B cell (primary cell): ENCODE measurements around the gene CNFN. TPM values are rescaled to one million over a fixed set of nuclear protein-coding genes. Genes with fewer than 3 reads are reported as not detected.

ENCODE experiments used
- ATAC-seq: fragments of 200-7000 bp; cut with Tn5 transposase; one replicate; pipeline ENCODE4 v1.10.0; 2021; ENCODE audit warnings: low read depth, mild to moderate bottlenecking, moderate number of reproducible peaks, moderate library complexity
- CTCF ChIA-PET: fragments of 350-600 bp; sonication (Branson Sonifier 250); formaldehyde crosslinking; loops from one replicate; lab custom pipeline; 2021; ENCODE audit warnings: antibody characterized with exemption, inconsistent platforms; lab: Charles Lee
- POLR2A ChIA-PET: fragments of 350-600 bp; sonication (Branson Sonifier 250); formaldehyde crosslinking; loops from one replicate; lab custom pipeline; 2021; ENCODE audit warnings: antibody characterized with exemption; lab: Charles Lee
- DNase-seq: peaks from one replicate; pipeline ENCODE4 v3.0.0; 2013
- H2AFZ ChIP-seq: 2 replicates; pipeline ENCODE4 v1.6.1; 2012; ENCODE audit warnings: mild to moderate bottlenecking, low read depth, low read length; ENCODE audit not compliant: insufficient read depth, poor library complexity, severe bottlenecking
- H3K27ac ChIP-seq, 2 donors: 1 replicate in 1 of 2; 2 replicates in 1 of 2; pipeline ENCODE4 v1.5.1; 2012 to 2013; ENCODE audit warnings: low read length in 2 of 2, mild to moderate bottlenecking in 2 of 2, moderate library complexity in 1 of 2
- H3K27me3 ChIP-seq, 4 experiments: fragments of 200-600 bp in 1 of 4; sonication (generic) in 1 of 4; replicated peaks in 1 of 4; 1 replicate in 2 of 4; 2 replicates in 2 of 4; pipeline versions ENCODE4 v1.6.1 to v1.7.0; 2013 to 2016; ENCODE audit warnings: low read length in 3 of 4, mild to moderate bottlenecking in 2 of 4, mixed read lengths in 1 of 4, moderate library complexity in 1 of 4; ENCODE audit not compliant: insufficient read depth in 4 of 4, control insufficient read depth in 3 of 4; ENCODE audit errors: control extremely low read depth in 1 of 4
- H3K36me3 ChIP-seq, 2 experiments: replicated peaks in 1 of 2; 1 replicate in 1 of 2; 2 replicates in 1 of 2; pipeline versions ENCODE4 v1.6.1 to v1.7.1; 2013; ENCODE audit warnings: low read length in 1 of 2; ENCODE audit not compliant: insufficient read depth in 2 of 2, control insufficient read depth in 1 of 2; ENCODE audit errors: control extremely low read depth in 1 of 2, extremely low read depth in 1 of 2
- H3K4me1 ChIP-seq, 2 donors: fragments of 200-600 bp in 1 of 2; sonication (generic) in 1 of 2; 1 replicate in 1 of 2; 2 replicates in 1 of 2; pipeline versions ENCODE4 v1.5.1 to v1.6.1; 2013 to 2017; ENCODE audit warnings: low read length in 2 of 2; ENCODE audit not compliant: control insufficient read depth in 2 of 2, insufficient read depth in 2 of 2
- H3K4me2 ChIP-seq: replicated peaks from 2 replicates; pipeline ENCODE3; 2012; ENCODE audit warnings: mild to moderate bottlenecking, low read depth, low read length; ENCODE audit not compliant: poor library complexity, severe bottlenecking
- H3K4me3 ChIP-seq, 5 experiments: fragments of 200-600 bp in 1 of 5; sonication (generic) in 1 of 5; 1 replicate in 3 of 5; 2 replicates in 2 of 5; pipeline versions ENCODE4 v1.5.1 to v1.7.0; 2011 to 2016; ENCODE audit warnings: low read length in 4 of 5, mild to moderate bottlenecking in 4 of 5, low read depth in 2 of 5, control low read depth in 1 of 5, moderate library complexity in 1 of 5; ENCODE audit not compliant: insufficient read depth in 1 of 5; ENCODE audit errors: control extremely low read depth in 1 of 5, extremely low read depth in 1 of 5
- H3K79me2 ChIP-seq: fragments of 200-600 bp; sonication (generic); one replicate; pipeline ENCODE4 v1.6.0; 2016; ENCODE audit warnings: low read length; ENCODE audit not compliant: control insufficient read depth, insufficient read depth
- H3K9ac ChIP-seq: fragments of 200-600 bp; sonication (generic); 2 replicates; pipeline ENCODE4 v1.6.1; 2017; ENCODE audit warnings: mild to moderate bottlenecking, low read length, moderate library complexity
- H3K9me3 ChIP-seq, 3 donors: one replicate each; pipeline versions ENCODE4 v1.6.1 to v1.7.1; 2013; ENCODE audit warnings: low read length in 2 of 3; ENCODE audit not compliant: control insufficient read depth in 2 of 3, insufficient read depth in 1 of 3; ENCODE audit errors: control extremely low read depth in 1 of 3
- H4K20me1 ChIP-seq: 2 replicates; pipeline ENCODE4 v1.6.0; 2012; ENCODE audit warnings: mild to moderate bottlenecking, low read length; ENCODE audit not compliant: insufficient read depth, control insufficient read depth, poor library complexity, severe bottlenecking
- H3K27ac Mint-ChIP-seq: one replicate; pipeline ENCODE4 v1.8.0; 2021; ENCODE audit warnings: mixed read lengths
- H3K27me3 Mint-ChIP-seq: one replicate; pipeline ENCODE4 v1.8.0; 2021; ENCODE audit warnings: mixed read lengths
- H3K4me1 Mint-ChIP-seq: one replicate; pipeline ENCODE4 v1.8.0; 2021; ENCODE audit warnings: mixed read lengths
- H3K4me3 Mint-ChIP-seq: one replicate; pipeline ENCODE4 v1.8.0; 2021; ENCODE audit warnings: mixed read lengths
- H3K9me3 Mint-ChIP-seq: one replicate; pipeline ENCODE4 v1.8.0; 2022; ENCODE audit warnings: mixed read lengths; ENCODE audit not compliant: insufficient read depth
- EZH2 ChIP-seq: IDR thresholded peaks from 2 replicates; pipeline ENCODE4 v1.6.1; 2012; ENCODE audit warnings: borderline replicate concordance, low read depth, mild to moderate bottlenecking, moderate library complexity, low read length; ENCODE audit not compliant: insufficient read depth, poor library complexity, severe bottlenecking
- WGBS: methylation state at CpG from one replicate; pipeline ENCODE4 v1.1.5; 2013; ENCODE audit warnings: missing lambda C conversion rate; ENCODE audit not compliant: insufficient coverage; 5-methylcytosine and 5-hydroxymethylcytosine counted together
- intact Hi-C: fragments of 100-400 bp; cut with micrococcal nuclease; formaldehyde crosslinking; loops from one replicate; pipeline ENCODE4 v1.10.0; 2022
- polyA plus RNA-seq: library from polyadenylated mRNA; depleted of rRNA; stranded (reverse); fragments of >200 nt; gene quantifications from 2 replicates; pipeline ENCODE4 v1.2.3, GENCODE V29; 2012
- total RNA-seq, 2 donors: library from RNA; stranded (reverse); fragments of 120-200 nt in 1 of 2; gene quantifications; 1 replicate in 1 of 2; 2 replicates in 1 of 2; pipeline versions ENCODE4 v1.2.3 to v1.2.4, GENCODE V29; 2013 to 2022
- TF ChIP-seq, protein P1 (sequence below): fragments of 200-600 bp; IDR thresholded peaks from one replicate; pipeline ENCODE4 v1.8.0; 2022; ENCODE audit warnings: antibody characterized with exemption, mild to moderate bottlenecking

Gene CNFN
- total and polyA plus RNA-seq, 2 donors (not counting 1 experiment from before 2014, with no cell fraction given): 4.1 to 23.2 TPM

- peaks cover 47% of the 10 kb centered on the region for H3K4me1 Mint-ChIP-seq
These were observed 27.1 kb downstream of the CNFN start for GRCh38 chr19:42362891-42363440.

GRCh38 chr19:42362342-42362741 lies 27.8 kb downstream of the CNFN start:
- H3K27ac ChIP-seq: no peak overlapping the region
- peaks cover 0 to 9% (median 7%) of the 10 kb centered on the region in 3 donors for H3K9me3 ChIP-seq
- H3K36me3 ChIP-seq: no peaks in the 10 kb centered on the region
- POLR2A ChIA-PET: interaction anchor here (0.5 kb wide), 1 partner anchor 21 kb away, joined by 6 read pairs; no protein-coding TSS in a partner anchor
- no peak overlapping the region for H3K9ac ChIP-seq
- H2AFZ ChIP-seq: no peak overlapping the region
- no peaks in the 10 kb centered on the region for H3K27me3 Mint-ChIP-seq
- H4K20me1 ChIP-seq: no peaks in the 10 kb centered on the region
- no peak overlapping the region for H3K4me3 Mint-ChIP-seq
- TF ChIP-seq, protein P1, sequence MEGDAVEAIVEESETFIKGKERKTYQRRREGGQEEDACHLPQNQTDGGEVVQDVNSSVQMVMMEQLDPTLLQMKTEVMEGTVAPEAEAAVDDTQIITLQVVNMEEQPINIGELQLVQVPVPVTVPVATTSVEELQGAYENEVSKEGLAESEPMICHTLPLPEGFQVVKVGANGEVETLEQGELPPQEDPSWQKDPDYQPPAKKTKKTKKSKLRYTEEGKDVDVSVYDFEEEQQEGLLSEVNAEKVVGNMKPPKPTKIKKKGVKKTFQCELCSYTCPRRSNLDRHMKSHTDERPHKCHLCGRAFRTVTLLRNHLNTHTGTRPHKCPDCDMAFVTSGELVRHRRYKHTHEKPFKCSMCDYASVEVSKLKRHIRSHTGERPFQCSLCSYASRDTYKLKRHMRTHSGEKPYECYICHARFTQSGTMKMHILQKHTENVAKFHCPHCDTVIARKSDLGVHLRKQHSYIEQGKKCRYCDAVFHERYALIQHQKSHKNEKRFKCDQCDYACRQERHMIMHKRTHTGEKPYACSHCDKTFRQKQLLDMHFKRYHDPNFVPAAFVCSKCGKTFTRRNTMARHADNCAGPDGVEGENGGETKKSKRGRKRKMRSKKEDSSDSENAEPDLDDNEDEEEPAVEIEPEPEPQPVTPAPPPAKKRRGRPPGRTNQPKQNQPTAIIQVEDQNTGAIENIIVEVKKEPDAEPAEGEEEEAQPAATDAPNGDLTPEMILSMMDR: no peak
- TF ChIP-seq EZH2: no peak
- intact Hi-C loops: no loop called here
- DNase-seq (no peak), ATAC-seq (no peak)
- peaks cover 38 to 47% of the 10 kb centered on the region in 2 donors for H3K4me1 ChIP-seq
- H3K27ac Mint-ChIP-seq: peak overlapping the region; percentile 68
- peaks cover 43% of the 10 kb centered on the region for H3K4me1 Mint-ChIP-seq
- H3K27me3 ChIP-seq: no peaks in the 10 kb centered on the region
- no peak overlapping the region for H3K4me3 ChIP-seq
- CTCF ChIA-PET: no interaction called here
- H3K9me3 Mint-ChIP-seq: no peaks in the 10 kb centered on the region
- 99% methylated on average over 14 of the region's 14 CpGs for WGBS
- H3K79me2 ChIP-seq: no peaks in the 10 kb centered on the region
- no peak overlapping the region for H3K4me2 ChIP-seq

More at GRCh38 chr19:42362891-42363440, 27.1 kb downstream of the CNFN start:
- whole genome bisulfite sequencing: 99% methylated on average over 11 of the region's 13 CpGs
- Histone ChIP-seq H3K4me1 (peaks cover 38 to 47% of the 10 kb centered on the region in 2 donors), H3K27me3 (no peaks in the 10 kb centered on the region), H3K4me2 (peak overlapping the region; percentile 62), H3K4me3 (no peak overlapping the region), H3K36me3 (no peaks in the 10 kb centered on the region), H3K79me2 (no peaks in the 10 kb centered on the region), H3K27ac (peak overlapping the region; percentile 81 to 87), H3K9me3 (peaks cover 0 to 9% (median 7%) of the 10 kb centered on the region in 3 donors), H4K20me1 (no peaks in the 10 kb centered on the region), H2AFZ (peak overlapping the region; percentile 41), H3K9ac (no peak overlapping the region)
- peak overlapping the region; percentile 86 for H3K27ac Mint-ChIP-seq
- DNase-seq (no peak), ATAC-seq (no peak)
- POLR2A ChIA-PET: interaction anchor here (0.5 to 1.5 kb wide), 2 partner anchors 22 to 24 kb away, joined by 3 to 6 read pairs; no protein-coding TSS in a partner anchor
- intact Hi-C loops: no loop called here
- no peaks in the 10 kb centered on the region for H3K27me3 Mint-ChIP-seq
- H3K4me3 Mint-ChIP-seq: peak overlapping the region; percentile 10
- H3K9me3 Mint-ChIP-seq: no peaks in the 10 kb centered on the region
- TF ChIP-seq, protein P1: no peak
- TF ChIP-seq EZH2: no peak
- CTCF ChIA-PET: interaction anchor here (3.6 kb wide), 1 partner anchor 37 kb away, joined by 18 read pairs; no protein-coding TSS in a partner anchor
